A549 treated with Mapracorat at 1 μM for 4 hours (cell line): ENCODE results near the gene DERA. TPM values are rescaled to one million over a fixed set of nuclear protein-coding genes. Genes with fewer than 3 reads are reported as not detected.

ENCODE experiments used
- total RNA-seq: library from RNA; stranded (reverse); fragments of 200-300 nt; extraction: Qiagen RNA extraction; gene quantifications from 5 replicates; pipeline ENCODE4 v1.2.3, GENCODE V29; 2022

DERA gene
- 38.7 to 53.5 TPM (median 41.5 TPM) in 5 replicates for total RNA-seq

GRCh38 chr12:15910864-15911721 is at the start of gene DERA:
TSS of gene DERA (plus strand) at chr12:15911332. CDS start at chr12:15911384, 52 bp downstream.

DNA sequence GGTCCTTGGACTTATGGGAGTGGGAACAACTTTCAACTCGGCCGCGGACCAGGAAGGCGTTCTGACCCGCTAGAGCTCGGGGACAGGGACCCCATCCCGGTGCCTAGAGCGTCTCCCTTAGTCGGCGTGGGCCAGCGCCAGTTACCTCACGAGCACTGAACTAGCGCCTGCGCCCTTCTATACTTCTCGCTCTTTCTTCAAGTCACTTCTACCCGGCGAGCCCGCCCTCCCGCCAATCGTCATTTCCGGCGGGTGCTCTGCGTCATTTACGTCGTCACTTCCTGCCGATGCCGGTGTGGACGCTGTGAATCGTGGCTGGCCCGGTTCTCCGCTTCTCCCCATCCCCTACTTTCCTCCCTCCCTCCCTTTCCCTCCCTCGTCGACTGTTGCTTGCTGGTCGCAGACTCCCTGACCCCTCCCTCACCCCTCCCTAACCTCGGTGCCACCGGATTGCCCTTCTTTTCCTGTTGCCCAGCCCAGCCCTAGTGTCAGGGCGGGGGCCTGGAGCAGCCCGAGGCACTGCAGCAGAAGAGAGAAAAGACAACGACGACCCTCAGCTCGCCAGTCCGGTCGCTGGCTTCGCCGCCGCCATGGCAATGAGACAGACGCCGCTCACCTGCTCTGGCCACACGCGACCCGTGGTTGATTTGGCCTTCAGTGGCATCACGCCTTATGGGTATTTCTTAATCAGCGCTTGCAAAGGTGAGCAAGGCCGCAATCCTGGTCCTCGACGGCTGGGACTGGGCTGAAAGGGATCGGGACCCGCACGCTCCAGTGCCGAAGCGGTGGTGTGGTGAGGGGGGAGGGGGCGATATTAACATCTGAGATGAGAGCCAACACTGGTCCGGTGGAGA is 28.8 kb upstream of the DERA start, which contains the start of gene STRAP:
STRAP (plus strand) TSS at position 270 of the 854 bp plus-strand sequence; CDS start at position 591, 321 bp downstream.

Other genes starting within 250 kb of the DERA start
- 44.5 to 55.7 TPM (median 50.8 TPM) in 5 replicates for gene EPS8, start 121.9 kb upstream of the DERA start, total RNA-seq
- gene STRAP, start 28.9 kb upstream of the DERA start, total RNA-seq, result 189 to 194 TPM (median 193 TPM) in 5 replicates